K562 (cell line): ENCODE measurements around the gene C4BPB. TPM values are rescaled to one million over a fixed set of nuclear protein-coding genes. Genes with fewer than 3 reads are reported as not detected.
A peak's percentile ranks its signal among the peaks of the same experiment; 100 is the strongest.

Source experiments
- CREB1 ChIP-seq, 2 experiments: sonication (generic) in 1 of 2; formaldehyde crosslinking in 1 of 2; IDR thresholded peaks; 2 replicates each; pipeline versions ENCODE4 v1.6.1 to v1.8.0; 2012 to 2022; ENCODE audit warnings: inconsistent platforms in 1 of 2, mild to moderate bottlenecking in 1 of 2, missing genetic modification reagents in 1 of 2, moderate library complexity in 1 of 2
- HCFC1 ChIP-seq: IDR thresholded peaks from 2 replicates; pipeline ENCODE4 v1.6.1; 2012; ENCODE audit warnings: low read depth, low read length, improper control_type of control experiment
- SIX5 ChIP-seq, 2 experiments: IDR thresholded peaks; 2 replicates each; pipeline ENCODE4 v1.6.1; 2011; ENCODE audit warnings: low read length in 2 of 2, borderline replicate concordance in 1 of 2, low read depth in 1 of 2, mild to moderate bottlenecking in 1 of 2, moderate library complexity in 1 of 2; ENCODE audit not compliant: insufficient read depth in 1 of 2
- TBP ChIP-seq: optimal IDR thresholded peaks from 2 replicates; pipeline ENCODE3; 2011; ENCODE audit warnings: low read depth, low read length, improper control_type of control experiment
- polyA plus RNA-seq, 8 experiments: library from polyadenylated mRNA; depleted of rRNA in 4 of 8; stranded (reverse) in 5 of 8; unstranded in 3 of 8; fragments of >200 nt; fragmentation: Nextera tagmentation in 2 of 8; fragmentation: Illumina TruSeq in 1 of 8; extraction: Ambion mirVana in 2 of 8; extraction: Trizol in 1 of 8; gene quantifications; 2 replicates each; pipeline versions ENCODE4 v1.2.1 to v1.2.3, GENCODE V29; 2011 to 2014; ENCODE audit warnings: inconsistent platforms in 1 of 8, missing spikeins in 1 of 8
- total RNA-seq, 7 experiments: library from RNA; depleted of rRNA in 6 of 7; stranded (reverse); fragments of >200 nt in 6 of 7; fragmentation: Illumina TruSeq in 2 of 7; extraction: Trizol in 2 of 7; gene quantifications; 2 replicates each; pipeline versions ENCODE4 v1.2.1 to v1.2.3, GENCODE V29; 2011 to 2021; ENCODE audit warnings: low replicate concordance in 1 of 7
- TF ChIP-seq, protein P1 (sequence below): sonication (generic); formaldehyde crosslinking; IDR thresholded peaks from 2 replicates; pipeline ENCODE4 v1.8.0; 2022; ENCODE audit warnings: missing genetic modification reagents, mild to moderate bottlenecking, borderline replicate concordance
- TF ChIP-seq, protein P2 (sequence below): sonication (generic); formaldehyde crosslinking; IDR thresholded peaks from 2 replicates; pipeline ENCODE4 v1.8.1; 2023; ENCODE audit warnings: mild to moderate bottlenecking, missing genetic modification reagents

The C4BPB gene
- total and polyA plus RNA-seq, 9 of the 15 experiments (the other 6 are each of a cell fraction or from before 2014, with no cell fraction given) = not detected

DNA sequence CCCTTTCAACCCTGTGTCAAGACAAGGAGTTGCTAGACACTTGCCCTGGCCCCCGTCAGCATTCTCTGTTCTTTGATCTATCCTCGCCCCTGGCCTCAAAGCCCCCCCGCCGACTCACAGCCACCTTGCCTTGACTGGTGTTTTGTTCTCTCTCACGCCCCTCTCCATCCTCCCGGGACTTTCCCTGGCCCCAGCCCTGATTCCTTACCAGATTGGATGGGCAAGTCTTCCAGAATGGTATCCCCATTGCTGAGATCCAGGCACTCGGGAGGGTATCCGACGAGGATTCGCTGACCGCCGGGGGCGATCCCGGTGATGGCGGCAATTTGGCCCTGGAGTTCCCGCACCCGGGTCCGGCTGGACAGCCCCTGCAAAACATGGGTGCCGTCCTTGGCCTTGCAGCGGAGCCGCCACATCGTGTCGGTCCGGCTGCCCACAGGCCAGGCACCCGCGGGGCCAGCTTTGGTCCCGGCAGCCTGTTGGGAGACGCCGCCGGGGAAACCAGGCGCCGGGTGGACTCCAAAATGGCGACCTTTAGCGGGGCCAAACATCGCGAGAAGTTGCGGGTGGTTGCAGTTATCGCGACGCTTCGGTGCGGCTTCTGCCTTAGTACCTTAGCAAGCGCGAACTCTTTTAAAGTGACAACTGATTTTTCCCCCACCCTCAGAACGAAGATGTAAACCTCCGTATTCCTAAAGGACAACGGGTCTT is 38.0 kb upstream of the C4BPB start (continued):
- TF ChIP-seq, protein P1, sequence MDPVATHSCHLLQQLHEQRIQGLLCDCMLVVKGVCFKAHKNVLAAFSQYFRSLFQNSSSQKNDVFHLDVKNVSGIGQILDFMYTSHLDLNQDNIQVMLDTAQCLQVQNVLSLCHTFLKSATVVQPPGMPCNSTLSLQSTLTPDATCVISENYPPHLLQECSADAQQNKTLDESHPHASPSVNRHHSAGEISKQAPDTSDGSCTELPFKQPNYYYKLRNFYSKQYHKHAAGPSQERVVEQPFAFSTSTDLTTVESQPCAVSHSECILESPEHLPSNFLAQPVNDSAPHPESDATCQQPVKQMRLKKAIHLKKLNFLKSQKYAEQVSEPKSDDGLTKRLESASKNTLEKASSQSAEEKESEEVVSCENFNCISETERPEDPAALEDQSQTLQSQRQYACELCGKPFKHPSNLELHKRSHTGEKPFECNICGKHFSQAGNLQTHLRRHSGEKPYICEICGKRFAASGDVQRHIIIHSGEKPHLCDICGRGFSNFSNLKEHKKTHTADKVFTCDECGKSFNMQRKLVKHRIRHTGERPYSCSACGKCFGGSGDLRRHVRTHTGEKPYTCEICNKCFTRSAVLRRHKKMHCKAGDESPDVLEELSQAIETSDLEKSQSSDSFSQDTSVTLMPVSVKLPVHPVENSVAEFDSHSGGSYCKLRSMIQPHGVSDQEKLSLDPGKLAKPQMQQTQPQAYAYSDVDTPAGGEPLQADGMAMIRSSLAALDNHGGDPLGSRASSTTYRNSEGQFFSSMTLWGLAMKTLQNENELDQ (CRISPR knock-in tag) = peak; percentile 66; the same call in 1 of the 2 replicates
- TF ChIP-seq SIX5 (IDR thresholded peaks at IDR 0.05; ENCODE audit: borderline replicate concordance in 1 of 2, insufficient read depth in 1 of 2, low read depth in 1 of 2, low read length in 2 of 2) = no peak
- TF ChIP-seq HCFC1 = peak; percentile 46
- TF ChIP-seq, protein P2, sequence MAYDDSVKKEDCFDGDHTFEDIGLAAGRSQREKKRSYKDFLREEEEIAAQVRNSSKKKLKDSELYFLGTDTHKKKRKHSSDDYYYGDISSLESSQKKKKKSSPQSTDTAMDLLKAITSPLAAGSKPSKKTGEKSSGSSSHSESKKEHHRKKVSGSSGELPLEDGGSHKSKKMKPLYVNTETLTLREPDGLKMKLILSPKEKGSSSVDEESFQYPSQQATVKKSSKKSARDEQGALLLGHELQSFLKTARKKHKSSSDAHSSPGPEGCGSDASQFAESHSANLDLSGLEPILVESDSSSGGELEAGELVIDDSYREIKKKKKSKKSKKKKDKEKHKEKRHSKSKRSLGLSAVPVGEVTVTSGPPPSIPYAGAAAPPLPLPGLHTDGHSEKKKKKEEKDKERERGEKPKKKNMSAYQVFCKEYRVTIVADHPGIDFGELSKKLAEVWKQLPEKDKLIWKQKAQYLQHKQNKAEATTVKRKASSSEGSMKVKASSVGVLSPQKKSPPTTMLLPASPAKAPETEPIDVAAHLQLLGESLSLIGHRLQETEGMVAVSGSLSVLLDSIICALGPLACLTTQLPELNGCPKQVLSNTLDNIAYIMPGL (CRISPR knock-in tag) = peak; percentile 84
- TF ChIP-seq TBP = peak; percentile 86
- TF ChIP-seq CREB1 (IDR thresholded peaks at IDR 0.05) = no peak; the same call in 1 of the 2 replicates
- no peak for TF ChIP-seq CREB1 (CRISPR knock-in tag; IDR thresholded peaks at IDR 0.05)
